ENCODE data around the gene SLC25A29. TPM values are rescaled to one million over a fixed set of nuclear protein-coding genes. Genes with fewer than 3 reads are reported as not detected.

SLC25A29 gene
- total and polyA plus RNA-seq, 2 of the 4 experiments (the other 2 are of a cell fraction) = 6.5 to 37.7 TPM

DNA sequence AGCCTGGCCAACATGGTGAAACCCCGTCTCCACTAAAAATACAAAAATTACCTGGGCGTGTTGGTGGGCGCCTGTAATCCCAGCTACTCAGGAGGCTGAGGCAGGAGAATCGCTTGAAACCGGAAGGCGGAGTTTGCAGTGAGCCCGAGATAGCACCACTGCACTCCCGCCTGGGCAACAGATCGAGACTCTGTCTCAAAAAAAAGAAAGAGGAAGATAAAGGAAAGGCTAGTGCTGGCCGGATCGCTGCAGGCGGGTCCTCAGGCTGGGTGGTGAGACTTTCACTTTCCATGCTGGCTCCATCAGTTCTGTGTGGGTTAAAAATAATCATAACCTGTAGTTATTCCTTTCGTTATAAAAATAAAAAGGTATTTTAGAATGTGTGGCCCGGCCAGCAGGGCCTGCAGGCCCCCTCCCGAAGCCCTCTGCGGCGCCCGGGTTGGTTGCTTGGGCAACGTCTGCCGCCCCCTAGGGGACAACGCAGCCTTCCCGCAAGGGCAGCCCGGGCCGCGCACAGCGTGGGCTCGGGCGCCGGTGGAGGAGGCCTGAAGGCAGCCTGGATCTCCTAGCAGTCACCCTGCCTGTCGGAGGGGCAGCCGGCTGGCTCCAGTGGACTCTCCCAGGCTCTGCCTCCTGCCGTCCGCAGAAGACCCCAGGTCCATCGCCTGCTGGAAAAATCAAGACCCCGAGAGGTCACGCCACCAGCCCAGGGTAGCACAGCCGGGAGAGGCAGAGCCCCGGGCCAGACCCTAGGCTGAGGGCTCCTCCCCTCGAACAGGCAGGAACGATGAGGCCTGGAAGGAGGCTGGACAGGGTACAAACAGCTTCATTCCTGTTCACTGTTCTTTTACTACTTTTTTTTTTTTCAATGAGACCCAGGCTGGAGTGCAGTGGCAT lies 11.9 kb upstream of the SLC25A29 start:
- peak; percentile 26 for DNase-seq

More for the DNA sequence above, 11.9 kb upstream of the SLC25A29 start:
- Histone ChIP-seq H4K91ac (ENCODE audit: insufficient read depth, low read depth, low read length) (no peak overlapping the region), H2BK15ac (ENCODE audit: low read depth, low read length) (no peak overlapping the region), H3K4me3 (ENCODE audit: insufficient read depth, low read depth, low read length) (no peak overlapping the region), H3K4me1 (ENCODE audit: control insufficient read depth, insufficient read depth, low read length) (peaks cover 2% of the 10 kb centered on the region; the same call in 1 of the 2 replicates), H4K8ac (ENCODE audit: low read depth in 2 of 2, low read length in 2 of 2) (peak overlapping the region; percentile 54 to 69; a peak in 2 of 4 replicates), H3K56ac (ENCODE audit: extremely low read depth, insufficient read depth, low read length) (no peak overlapping the region), H4K20me1 (ENCODE audit: insufficient read depth, low read length) (no peaks in the 10 kb centered on the region), H3K9me3 (ENCODE audit: control insufficient read depth, insufficient read depth, low read length) (no peaks in the 10 kb centered on the region), H3K18ac (ENCODE audit: low read depth, low read length) (no peak overlapping the region), H2AFZ (replicated peaks; ENCODE audit: low read length, poor library complexity) (peak overlapping the region; percentile 83), H2BK120ac (ENCODE audit: low read depth, low read length) (peak overlapping the region; percentile 15; the same call in 1 of the 2 replicates), H3K23ac (ENCODE audit: low read depth, low read length) (no peak overlapping the region), H2AK5ac (ENCODE audit: low read depth, low read length) (no peak overlapping the region), H3K79me1 (ENCODE audit: low read depth in 1 of 2, low read length in 2 of 2) (no peaks in the 10 kb centered on the region), H4K5ac (ENCODE audit: low read depth, low read length) (peak overlapping the region; percentile 29; the same call in 1 of the 2 replicates), H3K27ac (ENCODE audit: insufficient read depth, low read length) (no peak overlapping the region), H3K9ac (ENCODE audit: low read depth, low read length) (no peak overlapping the region; the same call in 1 of the 2 replicates), H2AK9ac (replicated peaks; ENCODE audit: low read depth, low read length, poor library complexity) (peak overlapping the region; percentile 78), H2BK20ac (ENCODE audit: low read depth, low read length) (no peak overlapping the region), H3K4me2 (ENCODE audit: low read depth, low read length) (0 out of 2 replicates have a peak overlapping the region, but pooled peaks have one; percentile 25), H3K27me3 (ENCODE audit: control insufficient read depth, insufficient read depth, low read length) (no peaks in the 10 kb centered on the region; the same call in 1 of the 2 replicates), H3K4ac (ENCODE audit: low read depth, low read length) (peak overlapping the region; percentile 60; the same call in 1 of the 2 replicates), H3K9me1 (ENCODE audit: insufficient read depth, low read length) (no peaks in the 10 kb centered on the region), H2BK5ac (ENCODE audit: low read depth, low read length, poor library complexity, severe bottlenecking) (no peak overlapping the region), H3K14ac (replicated peaks; ENCODE audit: low read depth, low read length) (peak overlapping the region; percentile 9; the same call in 1 of the 2 replicates), H3K36me3 (ENCODE audit: control insufficient read depth, insufficient read depth, low read length) (no peaks in the 10 kb centered on the region)
- dilution Hi-C loops (cut with HindIII; ENCODE audit: low sequenced_read_pairs, unreplicated experiment) = no loop called here
- intact Hi-C loops (cut with micrococcal nuclease) = no loop called here
- ATAC-seq (ENCODE audit: low read depth) = peak; percentile 91
- in situ Hi-C loops (cut with MboI; ENCODE audit: low sequenced_read_pairs) = no loop called here
- ChIA-PET POLR2A (ENCODE audit: unreplicated experiment) (no interaction called here), CTCF (interaction anchor here (0.8 kb wide), 2 partner anchors 8 to 21 kb away, joined by 3 read pairs; no protein-coding TSS in a partner anchor)
- 41% methylated on average over 16 of the region's 40 CpGs; no CpG with 5 or more reads in 1 of the 2 experiments for WGBS, 2 experiments (ENCODE audit: extremely low coverage in 2 of 2, insufficient read length in 1 of 2)
- peak; percentile 65 for TF ChIP-seq CTCF (conservative IDR thresholded peaks at IDR 0.05; ENCODE audit: low read depth, low read length)
- peak; percentile 34 for TF ChIP-seq RAD21 (IDR thresholded peaks at IDR 0.05; ENCODE audit: low read length)
- peak; percentile 46; the same call in 1 of the 2 replicates for TF ChIP-seq MAZ (IDR thresholded peaks at IDR 0.05; ENCODE audit: borderline replicate concordance, low read depth, low read length)
- peak; percentile 16; the same call in 1 of the 2 replicates for TF ChIP-seq SMC3 (IDR thresholded peaks at IDR 0.05; ENCODE audit: low read depth, low read length)
- no peak for TF ChIP-seq RCOR1 (IDR thresholded peaks at IDR 0.05; ENCODE audit: insufficient replicate concordance, low read length)
- no TSS peak for BruUV-seq (replicated peaks)

Data from IMR-90 (cell line).